A673 (cell line): ENCODE measurements around the gene GALM.

ENCODE experiments used
- EZH2 ChIP-seq: fragments of 200-600 bp; sonication (generic); IDR thresholded peaks from 2 replicates; pipeline ENCODE4 v1.6.1; 2017; ENCODE audit warnings: borderline replicate concordance, low read depth, mild to moderate bottlenecking, mixed read lengths, antibody characterized with exemption, low read length; ENCODE audit not compliant: poor library complexity, severe bottlenecking
- TF ChIP-seq, protein P1 (sequence below): fragments of 300-800, 200-600 bp; sonication (generic); conservative IDR thresholded peaks from 2 replicates; pipeline ENCODE4 v1.5.1; 2017; ENCODE audit warnings: low read depth, mild to moderate bottlenecking, antibody characterized with exemption, low read length, moderate library complexity, mixed read lengths

DNA sequence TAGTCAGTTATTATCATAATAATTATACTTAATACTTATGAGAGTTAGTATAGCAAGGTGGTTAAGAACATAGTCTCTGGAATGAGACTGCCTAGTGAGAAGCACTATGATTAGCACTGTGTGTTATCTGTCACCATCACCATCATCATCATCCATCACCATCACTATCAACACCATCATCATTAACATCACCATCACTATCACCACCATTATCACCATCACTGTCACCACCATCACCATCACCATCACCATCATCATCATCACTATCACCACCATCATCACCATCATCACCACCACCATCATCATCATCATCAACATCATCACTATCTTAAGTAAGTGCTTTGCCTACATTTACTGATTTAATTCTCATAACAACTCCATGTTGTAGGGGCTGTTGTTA, 45.6 kb downstream of the GALM start:
- TF ChIP-seq, protein P1, sequence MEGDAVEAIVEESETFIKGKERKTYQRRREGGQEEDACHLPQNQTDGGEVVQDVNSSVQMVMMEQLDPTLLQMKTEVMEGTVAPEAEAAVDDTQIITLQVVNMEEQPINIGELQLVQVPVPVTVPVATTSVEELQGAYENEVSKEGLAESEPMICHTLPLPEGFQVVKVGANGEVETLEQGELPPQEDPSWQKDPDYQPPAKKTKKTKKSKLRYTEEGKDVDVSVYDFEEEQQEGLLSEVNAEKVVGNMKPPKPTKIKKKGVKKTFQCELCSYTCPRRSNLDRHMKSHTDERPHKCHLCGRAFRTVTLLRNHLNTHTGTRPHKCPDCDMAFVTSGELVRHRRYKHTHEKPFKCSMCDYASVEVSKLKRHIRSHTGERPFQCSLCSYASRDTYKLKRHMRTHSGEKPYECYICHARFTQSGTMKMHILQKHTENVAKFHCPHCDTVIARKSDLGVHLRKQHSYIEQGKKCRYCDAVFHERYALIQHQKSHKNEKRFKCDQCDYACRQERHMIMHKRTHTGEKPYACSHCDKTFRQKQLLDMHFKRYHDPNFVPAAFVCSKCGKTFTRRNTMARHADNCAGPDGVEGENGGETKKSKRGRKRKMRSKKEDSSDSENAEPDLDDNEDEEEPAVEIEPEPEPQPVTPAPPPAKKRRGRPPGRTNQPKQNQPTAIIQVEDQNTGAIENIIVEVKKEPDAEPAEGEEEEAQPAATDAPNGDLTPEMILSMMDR = no peak
- TF ChIP-seq EZH2 = no peak
